ENCODE data around the gene RECQL5. TPM values are rescaled to one million over a fixed set of nuclear protein-coding genes. Genes with fewer than 3 reads are reported as not detected.
"Not testable (repeated sequence)": the region's sequence is repeated elsewhere in the genome, so short reads cannot be mapped to it uniquely, and the experiment has no call there.

RECQL5 gene
- total RNA-seq, 3 donors from 2014 or later (not counting 1 experiment from before 2014, with no cell fraction given): 33.4 to 39.1 (median 34.3) TPM

DNA sequence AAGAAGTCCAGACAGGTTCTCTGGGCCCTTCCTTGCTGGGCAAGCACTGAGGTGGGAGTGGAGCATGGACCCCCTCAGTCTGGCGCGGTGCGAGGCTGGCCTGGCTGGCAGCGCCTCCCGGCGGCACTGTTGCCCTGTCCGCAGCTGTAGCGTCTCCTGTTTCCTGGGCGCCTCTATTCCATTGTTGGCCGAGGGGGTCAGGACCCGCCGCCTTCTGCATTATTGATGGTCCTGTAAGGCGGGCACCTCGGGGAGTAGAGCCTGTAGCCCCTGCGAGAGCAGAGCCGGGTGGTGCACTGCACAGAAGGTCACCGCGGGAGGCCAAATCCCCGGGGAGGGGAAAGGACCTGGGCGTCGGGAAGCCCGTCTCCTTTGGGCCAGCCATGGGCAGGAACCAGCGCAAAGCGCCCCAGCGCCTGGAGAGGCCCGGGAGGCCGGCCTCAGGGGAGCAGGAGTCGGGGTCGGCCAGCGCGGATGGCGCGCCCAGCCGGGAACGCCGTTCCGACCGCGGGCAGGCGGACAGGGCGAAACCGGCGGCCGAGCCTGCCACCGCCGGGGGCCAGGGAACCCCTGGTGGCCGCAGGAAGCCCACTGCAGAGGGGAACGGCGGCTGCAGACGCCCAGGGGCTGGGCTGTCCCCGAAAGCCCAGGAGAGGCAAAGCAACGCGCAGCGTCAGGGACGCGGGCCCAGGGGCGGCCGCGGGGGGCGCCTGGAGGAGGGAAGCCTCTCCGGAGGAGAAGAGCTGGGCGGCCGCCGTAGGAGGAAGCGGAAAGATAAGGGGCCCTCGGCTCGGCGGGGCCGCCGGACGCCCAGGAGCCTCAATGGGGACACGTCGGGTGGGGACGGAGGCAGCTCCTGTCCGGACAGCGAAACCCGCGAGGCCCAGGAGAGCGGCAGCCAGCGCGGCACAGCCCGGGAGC, 79.0 kb downstream of the RECQL5 start, which contains the start of gene MYO15B:
TSS of gene MYO15B (plus strand) at position 126 of the 921 bp plus-strand sequence. CDS start at position 384, 258 bp downstream.
- intact Hi-C loops (cut with micrococcal nuclease): loop anchor here (1.0 to 5.0 kb wide), 3 partner anchors 51 to 162 kb away; partner anchors contain the start of genes CASKIN2 and TSEN54
- H3K4me3 ChIP-seq (ENCODE audit: low read length): peak within 1 kb of the TSS; percentile 70

DNA sequence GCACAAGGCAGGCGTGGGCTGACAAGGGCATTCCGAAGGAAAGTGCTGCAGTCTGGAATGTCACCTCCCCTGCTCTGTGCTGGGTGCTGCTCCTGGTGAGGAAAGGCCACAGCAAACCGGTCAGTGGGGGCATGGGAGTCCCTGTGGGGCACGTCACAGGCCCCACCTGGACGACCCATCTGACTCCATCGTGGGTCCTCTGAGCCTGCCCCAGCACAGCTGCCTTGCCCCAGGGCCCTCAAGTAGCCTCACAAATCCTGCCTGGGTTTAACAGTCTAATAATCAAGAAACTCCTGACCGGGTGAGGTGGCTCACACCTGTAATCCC, 82.1 kb downstream of the RECQL5 start:
- ATAC-seq: no peak
- intact Hi-C loops (cut with micrococcal nuclease): loop anchor here (5.0 kb wide), 2 partner anchors 48 to 68 kb away; partner anchors contain the start of genes CASKIN2 and TSEN54
- Mint-ChIP-seq H3K4me3 (no peak overlapping the region), H3K27me3 (ENCODE audit: low read depth in 2 of 2) (no peaks in the 10 kb centered on the region), H3K27ac (no peak overlapping the region), H3K4me1 (peaks cover 9 to 29% of the 10 kb centered on the region in 2 donors), H3K9me3 (no peaks in the 10 kb centered on the region), H3K36me3 (no peaks in the 10 kb centered on the region)
- H3K4me3 ChIP-seq (ENCODE audit: low read length): no peak overlapping the region
- no peak for DNase-seq
- no peaks in the 10 kb centered on the region for H3K36me3 ChIP-seq (ENCODE audit: control insufficient read depth, insufficient read depth, low read length)
- 94% methylated on average over 7 of the region's 7 CpGs for WGBS (ENCODE audit: insufficient coverage)
- peaks cover 27% of the 10 kb centered on the region for H3K4me1 ChIP-seq (ENCODE audit: control insufficient read depth, insufficient read depth, low read length)
- TF ChIP-seq, protein P1, sequence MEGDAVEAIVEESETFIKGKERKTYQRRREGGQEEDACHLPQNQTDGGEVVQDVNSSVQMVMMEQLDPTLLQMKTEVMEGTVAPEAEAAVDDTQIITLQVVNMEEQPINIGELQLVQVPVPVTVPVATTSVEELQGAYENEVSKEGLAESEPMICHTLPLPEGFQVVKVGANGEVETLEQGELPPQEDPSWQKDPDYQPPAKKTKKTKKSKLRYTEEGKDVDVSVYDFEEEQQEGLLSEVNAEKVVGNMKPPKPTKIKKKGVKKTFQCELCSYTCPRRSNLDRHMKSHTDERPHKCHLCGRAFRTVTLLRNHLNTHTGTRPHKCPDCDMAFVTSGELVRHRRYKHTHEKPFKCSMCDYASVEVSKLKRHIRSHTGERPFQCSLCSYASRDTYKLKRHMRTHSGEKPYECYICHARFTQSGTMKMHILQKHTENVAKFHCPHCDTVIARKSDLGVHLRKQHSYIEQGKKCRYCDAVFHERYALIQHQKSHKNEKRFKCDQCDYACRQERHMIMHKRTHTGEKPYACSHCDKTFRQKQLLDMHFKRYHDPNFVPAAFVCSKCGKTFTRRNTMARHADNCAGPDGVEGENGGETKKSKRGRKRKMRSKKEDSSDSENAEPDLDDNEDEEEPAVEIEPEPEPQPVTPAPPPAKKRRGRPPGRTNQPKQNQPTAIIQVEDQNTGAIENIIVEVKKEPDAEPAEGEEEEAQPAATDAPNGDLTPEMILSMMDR (IDR thresholded peaks at IDR 0.05): no peak
- no peaks in the 10 kb centered on the region for H3K27me3 ChIP-seq (ENCODE audit: control insufficient read depth, insufficient read depth, low read length)
- no peaks in the 10 kb centered on the region for H3K9me3 ChIP-seq (ENCODE audit: control insufficient read depth, insufficient read depth, low read length)
- H3K27ac ChIP-seq (ENCODE audit: low read length): no peak overlapping the region

More for the DNA sequence above, 79.0 kb downstream of the RECQL5 start, which contains the start of gene MYO15B:
- Histone ChIP-seq H3K36me3 (ENCODE audit: control insufficient read depth, insufficient read depth, low read length) (peaks cover 5% of the 10 kb centered on the region), H3K27me3 (ENCODE audit: control insufficient read depth, insufficient read depth, low read length) (no peaks in the 10 kb centered on the region), H3K9me3 (ENCODE audit: control insufficient read depth, insufficient read depth, low read length) (no peaks in the 10 kb centered on the region), H3K27ac (ENCODE audit: low read length) (peak within 1 kb of the TSS; percentile 86), H3K4me1 (ENCODE audit: control insufficient read depth, insufficient read depth, low read length) (peaks cover 30% of the 10 kb centered on the region)
- WGBS (ENCODE audit: insufficient coverage): 2% methylated on average over 82 of the region's 82 CpGs
- Mint-ChIP-seq H3K36me3 (no peaks in the 10 kb centered on the region), H3K4me1 (peaks cover 7 to 25% of the 10 kb centered on the region in 2 donors), H3K9me3 (no peaks in the 10 kb centered on the region), H3K4me3 (peak within 1 kb of the TSS; percentile 89), H3K27me3 (ENCODE audit: low read depth in 2 of 2) (no peaks in the 10 kb centered on the region), H3K27ac (peak within 1 kb of the TSS; percentile 54 to 80)
- ATAC-seq (peak; percentile 52 to 65 (median 56)), DNase-seq (peak; percentile 62 to 77)
- TF ChIP-seq, protein P1 (IDR thresholded peaks at IDR 0.05): peak; percentile 4

- H3K9me3 Mint-ChIP-seq; ATAC-seq; H3K27ac ChIP-seq (ENCODE audit: low read length); DNase-seq; H3K27me3 ChIP-seq (ENCODE audit: control insufficient read depth, insufficient read depth, low read length); H3K27ac Mint-ChIP-seq; intact Hi-C loops (cut with micrococcal nuclease); H3K9me3 ChIP-seq (ENCODE audit: control insufficient read depth, insufficient read depth, low read length); H3K4me3 ChIP-seq (ENCODE audit: low read length); H3K27me3 Mint-ChIP-seq (ENCODE audit: low read depth in 2 of 2); H3K36me3 Mint-ChIP-seq; H3K36me3 ChIP-seq (ENCODE audit: control insufficient read depth, insufficient read depth, low read length): not testable (repeated sequence)
- peaks cover 18% of the 10 kb centered on the region for H3K4me1 ChIP-seq (ENCODE audit: control insufficient read depth, insufficient read depth, low read length)
- Mint-ChIP-seq H3K4me3 (peak overlapping the region; percentile 4), H3K4me1 (peaks cover 9 to 25% of the 10 kb centered on the region in 2 donors)
- WGBS (ENCODE audit: insufficient coverage): 68% methylated on average over 6 of the region's 6 CpGs
Measured at GRCh38 chr17:75583197-75583596, 83.8 kb downstream of the RECQL5 start.

GRCh38 chr17:75581121-75581725, 85.7 kb downstream of the RECQL5 start:
- peak overlapping the region; percentile 75 to 76 for H3K27ac Mint-ChIP-seq
- 35% methylated on average over 23 of the region's 23 CpGs for WGBS (ENCODE audit: insufficient coverage)
- peaks cover 9 to 15% of the 10 kb centered on the region in 2 donors for H3K4me1 Mint-ChIP-seq

More at GRCh38 chr17:75581121-75581725, 85.7 kb downstream of the RECQL5 start:
- Histone ChIP-seq H3K27ac (ENCODE audit: low read length) (peak overlapping the region; percentile 3), H3K4me3 (ENCODE audit: low read length) (peak overlapping the region; percentile 7)
- H3K9me3 ChIP-seq (ENCODE audit: control insufficient read depth, insufficient read depth, low read length); H3K4me1 ChIP-seq (ENCODE audit: control insufficient read depth, insufficient read depth, low read length); H3K27me3 Mint-ChIP-seq (ENCODE audit: low read depth in 2 of 2); H3K36me3 ChIP-seq (ENCODE audit: control insufficient read depth, insufficient read depth, low read length); H3K27me3 ChIP-seq (ENCODE audit: control insufficient read depth, insufficient read depth, low read length); H3K9me3 Mint-ChIP-seq; H3K36me3 Mint-ChIP-seq; intact Hi-C loops (cut with micrococcal nuclease): not testable (repeated sequence)
- peak in 2 of 3 donors; percentile 69 to 73 for ATAC-seq
- DNase-seq: peak; percentile 43 to 65
- peak overlapping the region; percentile 88 for H3K4me3 Mint-ChIP-seq

Other genes starting within 250 kb of the RECQL5 start
- 100 to 1,000 TPM in 2 of 3 donors, 10 to 100 TPM in 1; 84.4 to 142 (median 104) TPM for gene TMEM94, start 210.5 kb downstream of the RECQL5 start, total RNA-seq
- 1 to 10 TPM in 2 of 3 donors, under 1 TPM in 1; 0.49 to 1.8 (median 1.7) TPM for gene CASKIN2, start 151.6 kb downstream of the RECQL5 start, total RNA-seq
- gene TSEN54, start 150.6 kb downstream of the RECQL5 start, total RNA-seq: 100 to 1,000 TPM; 180 to 224 (median 186) TPM
- 100 to 1,000 TPM; 229 to 302 (median 244) TPM for gene LLGL2, start 141.5 kb downstream of the RECQL5 start, total RNA-seq
- 100 to 1,000 TPM; 336 to 372 (median 339) TPM for gene MYO15B, start 79.4 kb downstream of the RECQL5 start, total RNA-seq
- gene SMIM5, start 33.7 kb downstream of the RECQL5 start, total RNA-seq: 1 to 10 TPM in 2 of 3 donors, under 1 TPM in 1; 0.95 to 2.0 (median 1.5) TPM
- gene SAP30BP, start 184 bp upstream of the RECQL5 start, total RNA-seq: 100 to 1,000 TPM; 234 to 246 (median 240) TPM
- 1 to 10 TPM in 1 of 3 donors, under 1 TPM in 2; 0.38 to 1.0 (median 0.68) TPM for gene ITGB4, start 54.3 kb upstream of the RECQL5 start, total RNA-seq
- 10 to 100 TPM; 11.9 to 15.9 (median 12.6) TPM for gene GALK1, start 98.0 kb upstream of the RECQL5 start, total RNA-seq
- gene UNK, start 117.7 kb upstream of the RECQL5 start, total RNA-seq: 10 to 100 TPM; 44.2 to 51.3 (median 44.5) TPM
- gene UNC13D, start 177.2 kb upstream of the RECQL5 start, total RNA-seq: 100 to 1,000 TPM; 269 to 279 (median 277) TPM
- 100 to 1,000 TPM in 1 of 3 donors, 10 to 100 TPM in 2; 81.1 to 106 (median 95.2) TPM for gene WBP2, start 188.2 kb upstream of the RECQL5 start, total RNA-seq
- 1 to 10 TPM; 1.2 to 2.5 (median 2.0) TPM for gene TRIM47, start 211.4 kb upstream of the RECQL5 start, total RNA-seq
- 10 to 100 TPM; 19.2 to 26.9 (median 22.5) TPM for gene TRIM65, start 229.8 kb upstream of the RECQL5 start, total RNA-seq
- 100 to 1,000 TPM in 1 of 3 donors, 10 to 100 TPM in 2; 68.6 to 110 (median 96.7) TPM for gene MRPL38, start 237.7 kb upstream of the RECQL5 start, total RNA-seq